Caco-2 (cell line): ENCODE measurements around the gene SLC25A4. TPM values are rescaled to one million over a fixed set of nuclear protein-coding genes. Genes with fewer than 3 reads are reported as not detected.

ENCODE experiments used
- BruUV-seq: library from RNA; stranded (reverse); fragments of 400-500 nt; replicated peaks from 2 replicates; lab custom pipeline; 2021; lab: Mats Ljungman, UMichigan
- CTCF ChIA-PET: fragments of 300-600 bp; sonication (Branson Sonifier 250); formaldehyde crosslinking; loops from one replicate; lab custom pipeline; 2022; ENCODE audit warnings: antibody characterized with exemption; lab: Charles Lee
- POLR2A ChIA-PET: fragments of 300-600 bp; sonication (Branson Sonifier 250); formaldehyde crosslinking; loops from one replicate; lab custom pipeline; 2022; ENCODE audit warnings: antibody characterized with exemption; lab: Charles Lee
- DNase-seq, 2 experiments: peaks; one replicate each; pipeline versions ENCODE4 v3.0.0 to v3.0.0-alpha.2; 2020 to 2022
- H3K27me3 ChIP-seq: replicated peaks from 2 replicates; pipeline ENCODE4 v1.6.0; 2011; ENCODE audit warnings: low read length; ENCODE audit not compliant: control insufficient read depth, insufficient read depth
- H3K36me3 ChIP-seq: 2 replicates; pipeline ENCODE4 v1.5.1; 2011; ENCODE audit warnings: low read length; ENCODE audit not compliant: control insufficient read depth, insufficient read depth
- H3K4me1 ChIP-seq: fragments of 250-450 bp; sonication (Bioruptor Pico); 2 replicates; pipeline ENCODE4 v1.5.1; 2020; ENCODE audit warnings: mild to moderate bottlenecking
- H3K4me3 ChIP-seq: 2 replicates; pipeline ENCODE4 v1.5.1; 2011; ENCODE audit warnings: low read depth, mild to moderate bottlenecking, control low read depth, low read length
- H3K9me3 ChIP-seq: fragments of 250-450 bp; sonication (Bioruptor Pico); 2 replicates; pipeline ENCODE4 v1.5.1; 2020; ENCODE audit warnings: mild to moderate bottlenecking, moderate library complexity
- H3K27ac Mint-ChIP-seq: one replicate; pipeline ENCODE4 v1.8.0; 2022; ENCODE audit warnings: mixed read lengths; ENCODE audit not compliant: unreplicated experiment
- H3K27me3 Mint-ChIP-seq: one replicate; pipeline ENCODE4 v1.8.0; 2022; ENCODE audit warnings: mixed read lengths; ENCODE audit not compliant: insufficient read depth, unreplicated experiment
- H3K36me3 Mint-ChIP-seq: one replicate; pipeline ENCODE4 v1.8.0; 2022; ENCODE audit warnings: mild to moderate bottlenecking, mixed read lengths; ENCODE audit not compliant: insufficient read depth, unreplicated experiment
- H3K4me1 Mint-ChIP-seq: one replicate; pipeline ENCODE4 v1.8.0; 2022; ENCODE audit warnings: low read depth, mixed read lengths; ENCODE audit not compliant: unreplicated experiment
- H3K4me3 Mint-ChIP-seq: one replicate; pipeline ENCODE4 v1.8.0; 2022; ENCODE audit warnings: mild to moderate bottlenecking, moderate library complexity, mixed read lengths; ENCODE audit not compliant: unreplicated experiment
- H3K9me3 Mint-ChIP-seq: one replicate; pipeline ENCODE4 v1.8.0; 2022; ENCODE audit warnings: mixed read lengths; ENCODE audit not compliant: unreplicated experiment
- intact Hi-C: fragments of 100-400 bp; cut with micrococcal nuclease; formaldehyde crosslinking; loops from one replicate; pipeline ENCODE4 v1.10.0; 2022; ENCODE audit not compliant: unreplicated experiment
- total RNA-seq: library from RNA; stranded (reverse); gene quantifications from 2 replicates; pipeline ENCODE4 v1.2.3, GENCODE V29; 2022
- TF ChIP-seq, protein P1 (sequence below), 2 experiments: fragments of 200-600 bp in 1 of 2; IDR thresholded peaks; 1 replicate in 1 of 2; 2 replicates in 1 of 2; pipeline versions ENCODE4 v1.5.1 to v1.8.0; 2011 to 2022; ENCODE audit warnings: antibody characterized with exemption in 1 of 2, control low read depth in 1 of 2, inconsistent platforms in 1 of 2, low read depth in 1 of 2, low read length in 1 of 2, mild to moderate bottlenecking in 1 of 2, moderate library complexity in 1 of 2; ENCODE audit not compliant: insufficient read depth in 1 of 2, severe bottlenecking in 1 of 2, unreplicated experiment in 1 of 2

The SLC25A4 gene
- total RNA-seq, 1 experiment from 2014 or later: 24.1 TPM

DNA sequence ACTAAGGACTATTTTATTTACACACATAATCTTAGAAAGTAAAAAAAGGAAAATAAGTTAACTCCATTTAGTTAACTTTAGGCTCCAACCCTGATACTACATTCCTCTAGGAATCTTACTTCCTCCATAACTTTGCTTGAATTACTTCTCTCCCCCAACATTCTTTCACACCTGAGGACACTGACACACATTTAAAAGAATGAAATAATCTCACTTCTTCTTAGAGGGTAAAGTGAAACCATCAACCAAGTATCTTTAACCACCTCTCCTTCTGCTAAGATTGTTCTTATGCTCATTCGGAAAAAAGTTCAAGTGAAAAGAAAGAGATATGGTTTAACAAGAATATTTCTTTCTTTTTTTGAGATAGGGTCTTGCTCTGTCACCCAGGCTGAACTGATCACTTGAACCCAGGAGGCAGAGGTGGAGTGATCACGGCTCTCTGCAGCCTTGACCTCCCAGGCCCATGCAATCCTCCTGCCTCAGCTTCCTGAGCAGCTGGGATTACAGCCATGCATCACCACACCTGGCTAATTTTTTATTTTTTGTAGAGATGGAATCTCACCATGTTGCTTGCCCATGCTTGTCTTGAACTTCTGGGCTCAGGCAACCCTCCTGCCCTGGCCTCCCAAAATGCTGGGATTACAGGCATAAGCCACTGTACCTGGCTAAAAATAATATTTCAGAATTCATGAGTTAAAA, 28.5 kb downstream of the SLC25A4 start:
- ChIA-PET POLR2A (no interaction called here), CTCF (no interaction called here)
- Mint-ChIP-seq H3K4me3 (no peak overlapping the region), H3K9me3 (no peaks in the 10 kb centered on the region), H3K36me3 (peaks cover 11% of the 10 kb centered on the region), H3K27ac (no peak overlapping the region), H3K27me3 (no peaks in the 10 kb centered on the region), H3K4me1 (no peaks in the 10 kb centered on the region)
- intact Hi-C loops: no loop called here
- no peaks in the 10 kb centered on the region for H3K27me3 ChIP-seq
- DNase-seq: no peak
- H3K9me3 ChIP-seq: no peaks in the 10 kb centered on the region
- H3K4me1 ChIP-seq: no peaks in the 10 kb centered on the region
- BruUV-seq: no TSS peak
- no peak overlapping the region for H3K4me3 ChIP-seq
- TF ChIP-seq, protein P1, sequence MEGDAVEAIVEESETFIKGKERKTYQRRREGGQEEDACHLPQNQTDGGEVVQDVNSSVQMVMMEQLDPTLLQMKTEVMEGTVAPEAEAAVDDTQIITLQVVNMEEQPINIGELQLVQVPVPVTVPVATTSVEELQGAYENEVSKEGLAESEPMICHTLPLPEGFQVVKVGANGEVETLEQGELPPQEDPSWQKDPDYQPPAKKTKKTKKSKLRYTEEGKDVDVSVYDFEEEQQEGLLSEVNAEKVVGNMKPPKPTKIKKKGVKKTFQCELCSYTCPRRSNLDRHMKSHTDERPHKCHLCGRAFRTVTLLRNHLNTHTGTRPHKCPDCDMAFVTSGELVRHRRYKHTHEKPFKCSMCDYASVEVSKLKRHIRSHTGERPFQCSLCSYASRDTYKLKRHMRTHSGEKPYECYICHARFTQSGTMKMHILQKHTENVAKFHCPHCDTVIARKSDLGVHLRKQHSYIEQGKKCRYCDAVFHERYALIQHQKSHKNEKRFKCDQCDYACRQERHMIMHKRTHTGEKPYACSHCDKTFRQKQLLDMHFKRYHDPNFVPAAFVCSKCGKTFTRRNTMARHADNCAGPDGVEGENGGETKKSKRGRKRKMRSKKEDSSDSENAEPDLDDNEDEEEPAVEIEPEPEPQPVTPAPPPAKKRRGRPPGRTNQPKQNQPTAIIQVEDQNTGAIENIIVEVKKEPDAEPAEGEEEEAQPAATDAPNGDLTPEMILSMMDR (IDR thresholded peaks at IDR 0.05; ENCODE audit: insufficient read depth in 1 of 2, low read depth in 1 of 2, low read length in 1 of 2, severe bottlenecking in 1 of 2, unreplicated experiment in 1 of 2): no peak
- no peaks in the 10 kb centered on the region for H3K36me3 ChIP-seq

DNA sequence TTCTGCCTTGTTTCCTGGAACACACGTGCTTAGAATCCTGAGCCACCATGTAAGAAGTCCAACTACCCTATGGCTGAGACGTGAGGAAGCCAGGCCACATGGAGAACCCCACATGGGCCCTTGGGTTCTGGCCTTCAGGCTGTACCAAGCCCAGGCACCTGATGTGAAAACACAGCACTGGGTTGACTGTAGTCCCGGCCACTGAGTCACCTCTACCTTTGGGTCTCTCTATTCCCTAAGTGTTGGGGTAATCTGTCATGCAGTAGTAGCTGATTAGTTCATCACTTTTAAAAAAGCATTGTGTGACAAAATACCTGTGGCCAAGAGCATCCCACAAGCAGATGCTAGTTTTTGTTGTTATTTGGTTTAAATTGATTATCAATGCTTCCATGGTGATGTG, 36.4 kb downstream of the SLC25A4 start:
- H3K9me3 ChIP-seq: no peaks in the 10 kb centered on the region
- no peaks in the 10 kb centered on the region for H3K4me1 Mint-ChIP-seq
- BruUV-seq: no TSS peak
- H3K27me3 ChIP-seq: no peaks in the 10 kb centered on the region
- POLR2A ChIA-PET: no interaction called here
- CTCF ChIA-PET: no interaction called here
- no peaks in the 10 kb centered on the region for H3K27me3 Mint-ChIP-seq
- no peaks in the 10 kb centered on the region for H3K4me1 ChIP-seq
- no peak overlapping the region for H3K27ac Mint-ChIP-seq
- no peak overlapping the region for H3K4me3 ChIP-seq
- intact Hi-C loops: no loop called here
- H3K36me3 Mint-ChIP-seq: peaks cover 5% of the 10 kb centered on the region
- DNase-seq: no peak
- no peaks in the 10 kb centered on the region for H3K9me3 Mint-ChIP-seq
- TF ChIP-seq, protein P1 (IDR thresholded peaks at IDR 0.05; ENCODE audit: insufficient read depth in 1 of 2, low read depth in 1 of 2, low read length in 1 of 2, severe bottlenecking in 1 of 2, unreplicated experiment in 1 of 2): no peak
- H3K36me3 ChIP-seq: no peaks in the 10 kb centered on the region
- no peak overlapping the region for H3K4me3 Mint-ChIP-seq

DNA sequence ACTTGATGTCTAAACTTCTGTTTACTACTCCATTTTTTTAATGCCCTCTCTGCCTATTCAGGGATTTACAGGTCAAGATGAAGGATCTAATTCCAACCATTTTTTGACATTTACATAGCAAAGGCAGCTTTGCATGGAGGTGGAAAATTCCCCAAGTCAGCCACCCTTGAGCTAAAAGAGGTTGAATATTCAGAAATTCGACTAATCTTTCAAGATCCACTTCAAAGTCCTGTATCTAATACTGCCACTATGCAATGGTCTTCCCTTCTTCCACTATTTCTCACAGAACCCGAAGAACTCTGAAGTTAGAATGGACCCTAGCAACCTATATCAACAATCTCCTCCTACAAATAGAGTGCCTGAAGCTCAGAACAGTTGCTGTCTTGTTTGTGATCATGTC, 39.2 kb downstream of the SLC25A4 start:
- no peaks in the 10 kb centered on the region for H3K36me3 Mint-ChIP-seq
- H3K27me3 ChIP-seq: no peaks in the 10 kb centered on the region
- intact Hi-C loops: no loop called here
- CTCF ChIA-PET: interaction anchor here (0.6 kb wide), 1 partner anchor 71 kb away, joined by 3 read pairs; no protein-coding TSS in a partner anchor
- TF ChIP-seq, protein P1 (IDR thresholded peaks at IDR 0.05; ENCODE audit: insufficient read depth in 1 of 2, low read depth in 1 of 2, low read length in 1 of 2, severe bottlenecking in 1 of 2, unreplicated experiment in 1 of 2): no peak
- no TSS peak for BruUV-seq
- H3K4me1 Mint-ChIP-seq: no peaks in the 10 kb centered on the region
- no peaks in the 10 kb centered on the region for H3K27me3 Mint-ChIP-seq
- H3K9me3 Mint-ChIP-seq: no peaks in the 10 kb centered on the region
- no peak for DNase-seq
- POLR2A ChIA-PET: no interaction called here
- no peak overlapping the region for H3K27ac Mint-ChIP-seq
- no peaks in the 10 kb centered on the region for H3K4me1 ChIP-seq
- H3K36me3 ChIP-seq: no peaks in the 10 kb centered on the region
- H3K4me3 ChIP-seq: no peak overlapping the region
- H3K9me3 ChIP-seq: no peaks in the 10 kb centered on the region
- H3K4me3 Mint-ChIP-seq: no peak overlapping the region
